Midbrain (tissue), 1 donor: ENCODE data around the gene CKM.

Source experiments
- DNase-seq: peaks from one replicate; lab custom pipeline; 2025; lab: John Stamatoyannopoulos, UW

The CKM gene

DNA sequence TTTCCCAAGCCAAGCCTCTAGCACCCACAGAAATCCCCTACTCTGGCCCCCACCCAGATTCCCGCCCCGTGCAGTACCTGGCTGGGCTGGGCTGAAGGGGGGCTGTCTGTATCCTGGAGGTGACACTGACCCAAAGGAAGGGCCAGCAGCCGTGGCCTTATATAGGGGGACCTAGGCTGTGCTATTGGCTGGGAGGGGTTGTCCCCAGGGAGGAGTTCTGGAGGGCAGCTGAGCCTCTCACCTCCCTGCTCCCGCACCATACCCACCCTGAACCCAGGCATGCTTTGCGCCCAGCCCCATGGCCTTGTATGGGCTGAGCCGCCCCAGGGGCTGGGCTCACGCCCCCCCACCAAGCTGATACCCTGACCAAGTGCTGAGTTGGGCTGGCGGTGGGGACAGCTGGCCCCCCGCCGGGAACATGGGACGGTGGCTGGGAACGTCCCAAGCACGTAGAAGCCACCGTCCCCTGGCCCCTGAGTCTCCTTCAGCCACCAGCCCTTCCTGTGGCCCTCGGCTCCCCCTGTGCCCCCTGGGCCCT is at the start of gene CKM:
TSS of gene CKM (minus strand) at position 132 of the 538 bp plus-strand sequence. CDS start 3,162 bp downstream, outside the sequence.
- no peak for DNase-seq

DNA sequence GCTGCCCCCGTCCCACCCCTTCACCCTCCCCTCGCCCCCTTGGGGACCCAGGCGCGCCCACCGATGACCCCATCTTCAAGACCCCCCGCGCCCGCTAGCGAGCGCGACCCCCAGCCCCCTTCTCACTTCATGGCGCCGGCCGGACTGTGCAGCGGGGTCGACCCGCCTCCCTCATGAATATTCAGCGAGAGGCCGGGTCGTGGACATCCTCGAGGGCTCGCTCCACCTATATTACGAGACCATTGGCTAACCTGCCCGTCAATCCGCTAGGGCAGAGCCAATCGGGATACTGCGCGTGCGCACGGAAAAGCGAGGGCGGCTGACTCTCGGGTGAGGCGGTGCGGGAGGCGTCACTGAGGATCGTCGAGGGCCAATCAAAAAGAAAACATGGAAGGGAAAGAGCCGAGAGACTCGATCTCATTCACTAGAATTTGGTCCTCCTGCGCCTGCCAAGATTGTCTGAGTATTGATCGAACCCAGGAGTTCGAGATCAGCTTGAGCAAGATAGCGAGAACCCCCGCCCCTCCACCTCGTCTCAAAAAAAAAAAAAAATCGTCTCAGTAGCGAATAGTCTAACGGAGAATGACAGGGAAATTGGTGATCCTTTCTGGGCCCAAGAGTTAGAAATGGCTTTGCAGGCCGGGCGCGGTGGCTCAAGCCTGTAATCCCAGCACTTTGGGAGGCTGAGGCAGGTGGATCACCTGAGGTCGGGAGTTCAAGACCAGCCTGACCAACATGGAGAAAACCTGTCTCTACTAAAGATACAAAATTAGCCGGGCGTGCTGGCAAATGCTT is 47.9 kb upstream of the CKM start, which contains the start of gene ERCC2:
TSS of gene ERCC2 (minus strand) at position 164 of the 795 bp plus-strand sequence. CDS start at position 131, 33 bp downstream.
- peak; percentile 99 for DNase-seq

DNA sequence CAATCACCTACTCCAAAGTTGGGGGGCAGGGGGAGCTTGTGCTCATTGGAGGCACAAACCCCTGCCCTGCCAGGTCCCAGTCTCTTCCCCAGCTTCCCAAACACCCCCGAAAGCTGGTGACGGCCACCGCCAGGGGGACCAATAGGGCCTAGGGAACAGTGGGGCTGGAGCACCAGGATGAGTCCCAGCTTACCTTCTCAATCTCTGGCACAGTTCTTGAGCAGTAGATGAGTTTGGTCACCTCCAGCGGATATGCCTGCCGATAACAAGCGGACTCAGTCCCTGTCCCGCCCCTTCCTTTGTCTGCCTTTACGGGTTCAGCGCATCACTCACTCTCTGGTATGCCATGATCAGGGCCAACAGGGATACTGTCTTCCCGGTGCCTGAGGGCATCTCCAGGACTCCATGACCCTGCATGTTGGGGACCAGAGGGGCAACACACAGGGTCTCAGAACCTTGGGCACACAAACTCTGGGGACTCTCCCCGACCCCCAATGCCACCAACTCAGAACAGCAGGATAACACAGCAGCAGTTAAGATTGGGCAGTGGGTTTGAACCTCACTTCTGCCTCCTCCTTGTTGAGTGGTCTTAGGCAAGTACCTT is 46.2 kb upstream of the CKM start:
- no peak for DNase-seq

DNA sequence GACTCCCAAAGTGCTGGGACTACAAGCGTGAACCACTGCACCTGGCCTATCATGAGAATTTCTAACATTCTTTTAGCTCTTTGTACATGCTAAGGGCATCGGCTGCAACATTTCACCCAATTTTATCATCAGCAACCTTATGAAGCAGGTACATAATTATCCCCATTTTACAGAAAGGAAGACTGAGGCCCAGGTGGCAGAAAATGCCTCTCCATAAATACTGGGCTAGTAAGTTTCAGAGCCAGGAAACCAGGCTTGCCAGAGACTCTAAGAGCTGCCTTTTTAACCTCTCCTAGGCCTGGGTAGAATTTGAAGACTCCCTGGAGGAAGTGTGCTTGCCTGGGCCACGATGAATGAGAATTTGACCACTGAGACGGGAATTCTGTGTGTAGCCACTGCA is 45.5 kb upstream of the CKM start:
- no peak for DNase-seq

- DNase-seq: no peak
These were observed 42.0 kb upstream of the CKM start for GRCh38 chr19:45364696-45365095.

DNA sequence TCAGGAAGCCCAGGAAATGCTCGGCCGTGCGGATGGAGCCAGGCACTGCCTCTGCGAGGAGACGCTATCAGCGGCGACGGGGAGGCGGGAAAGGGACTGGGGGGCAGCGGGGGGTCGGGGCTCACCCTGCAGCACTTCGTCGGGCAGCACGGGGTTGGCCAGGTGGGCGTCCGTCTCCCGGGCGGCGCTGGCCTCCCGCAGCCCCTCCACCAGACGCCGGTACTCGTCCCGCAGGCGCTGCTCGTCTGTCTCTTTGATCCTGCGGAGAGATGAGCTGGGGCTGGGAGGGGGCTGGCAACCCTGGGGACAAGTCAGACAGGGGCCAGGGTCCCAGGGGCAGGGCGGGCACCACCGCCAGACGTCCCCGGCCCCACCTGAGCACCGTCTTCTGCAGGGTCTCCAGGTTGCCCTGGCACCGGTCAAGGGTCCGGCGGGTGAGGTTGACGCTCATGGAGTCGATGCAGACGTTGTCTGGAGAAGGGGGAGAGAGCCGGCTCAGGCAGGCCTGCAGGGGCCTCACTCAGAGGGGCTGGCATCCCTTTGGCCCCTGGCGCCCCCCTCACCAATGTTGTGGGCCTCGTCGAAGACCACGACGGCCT is 41.3 kb upstream of the CKM start:
- DNase-seq: no peak

GRCh38 chr19:45362291-45362690 is 39.6 kb upstream of the CKM start:
- DNase-seq: no peak

- DNase-seq: no peak
These were observed 38.9 kb upstream of the CKM start for GRCh38 chr19:45361608-45362007.

DNA sequence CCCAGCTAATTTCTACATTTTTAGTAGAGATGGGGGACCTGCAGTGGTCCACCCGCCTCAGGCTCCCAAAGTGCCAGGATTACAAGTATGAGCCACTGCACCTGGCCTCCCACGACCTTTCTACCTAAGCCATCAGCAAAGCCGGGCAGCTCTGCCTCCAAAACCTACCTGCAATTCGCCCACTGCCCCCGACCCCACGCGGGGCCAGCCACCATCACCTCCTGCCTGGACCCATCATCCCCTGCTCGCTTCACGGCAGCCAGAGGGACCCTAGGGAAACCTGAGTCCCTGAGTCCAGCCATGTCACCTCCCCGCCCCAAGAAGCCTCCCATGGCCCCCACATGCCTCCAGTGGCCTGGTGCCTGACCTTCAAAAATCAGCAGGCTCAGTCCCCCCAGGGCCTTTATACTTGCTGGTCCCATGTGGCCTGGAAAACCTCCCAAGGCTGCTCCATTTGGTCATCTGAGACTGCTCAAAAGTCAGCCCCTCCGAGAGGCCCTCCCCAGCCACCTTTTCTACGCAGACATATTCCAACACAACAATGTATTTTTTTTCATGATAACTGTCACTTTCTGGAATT is 35.6 kb upstream of the CKM start:
- no peak for DNase-seq

- no peak for DNase-seq
These were observed 34.7 kb upstream of the CKM start for GRCh38 chr19:45357445-45357783.

GRCh38 chr19:45356760-45357444 is 34.2 kb upstream of the CKM start:
- DNase-seq: no peak

- no peak for DNase-seq
These were observed 33.2 kb upstream of the CKM start for GRCh38 chr19:45355910-45356309.

GRCh38 chr19:45355402-45355801 is 32.7 kb upstream of the CKM start:
- DNase-seq: no peak

- no peak for DNase-seq
These were observed 31.7 kb upstream of the CKM start for GRCh38 chr19:45354241-45354842.

GRCh38 chr19:45352914-45353796 is 30.5 kb upstream of the CKM start:
- DNase-seq: no peak

- DNase-seq: no peak
These were observed 29.8 kb upstream of the CKM start for GRCh38 chr19:45352471-45352870.

- DNase-seq: no peak
These were observed 29.4 kb upstream of the CKM start for GRCh38 chr19:45352062-45352461.

DNA sequence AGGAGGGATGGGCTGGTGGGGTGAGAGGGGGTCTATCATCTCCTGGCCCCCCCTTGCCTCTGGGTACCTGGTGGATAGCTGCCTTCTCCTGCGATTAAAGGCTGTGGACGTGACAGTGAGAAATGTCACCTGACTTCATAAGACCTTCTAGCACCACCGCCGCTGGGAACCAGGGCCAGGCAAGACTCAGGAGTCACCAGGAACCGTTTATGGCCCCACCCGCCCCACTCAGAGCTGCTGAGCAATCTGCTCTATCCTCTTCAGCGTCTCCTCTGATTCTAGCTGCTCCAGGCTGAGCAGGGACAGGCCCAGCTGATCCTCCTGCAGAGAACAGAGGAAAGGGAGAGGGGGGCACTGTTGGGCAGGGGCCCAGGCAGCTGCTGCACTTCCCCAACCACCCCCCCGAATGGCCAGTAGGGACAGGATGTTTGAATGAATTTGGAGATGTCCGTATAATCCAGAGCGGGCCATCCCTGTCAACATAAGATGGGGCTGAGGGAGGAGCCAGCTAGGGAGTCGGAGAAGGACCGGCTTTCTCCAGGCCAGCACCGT is 28.8 kb upstream of the CKM start:
- no peak for DNase-seq

- DNase-seq: no peak
These were observed 27.9 kb upstream of the CKM start for GRCh38 chr19:45350477-45351058.

DNA sequence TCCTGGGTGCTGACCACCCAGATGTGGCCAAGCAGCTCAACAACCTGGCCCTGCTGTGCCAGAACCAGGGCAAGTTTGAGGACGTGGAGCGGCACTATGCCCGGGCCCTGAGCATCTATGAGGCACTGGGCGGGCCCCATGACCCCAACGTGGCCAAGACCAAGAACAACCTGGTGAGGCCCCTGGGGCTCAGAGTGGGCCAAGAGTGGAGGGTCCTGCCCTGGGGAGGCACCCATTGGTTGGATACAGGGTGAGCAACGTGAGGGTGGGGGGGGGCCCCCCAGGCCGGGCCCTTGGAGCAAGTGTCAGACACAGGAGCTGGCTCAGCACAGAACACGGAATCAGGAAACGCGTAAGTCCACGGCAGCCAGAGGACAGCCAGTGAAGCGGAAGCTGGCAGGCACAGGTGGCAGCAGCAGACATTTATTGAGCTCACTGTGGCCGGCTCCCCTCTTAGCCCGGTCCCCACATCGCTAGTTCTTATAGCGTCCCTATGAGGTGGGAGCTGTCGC is 26.8 kb upstream of the CKM start:
- DNase-seq: no peak
